K562 (cell line): ENCODE measurements around the gene INO80.

Source experiments
- CTCF ChIP-seq, 3 experiments: IDR thresholded peaks in 2 of 3; conservative IDR thresholded peaks in 1 of 3; 2 replicates each; pipeline ENCODE4 v1.5.1; 2011 to 2012; ENCODE audit warnings: low read length in 3 of 3, mild to moderate bottlenecking in 3 of 3, control low read depth in 2 of 3, improper control_type of control experiment in 1 of 3, inconsistent platforms in 1 of 3, low read depth in 1 of 3, mixed read lengths in 1 of 3, moderate library complexity in 1 of 3; ENCODE audit not compliant: insufficient read depth in 2 of 3
- HCFC1 ChIP-seq: IDR thresholded peaks from 2 replicates; pipeline ENCODE4 v1.6.1; 2012; ENCODE audit warnings: low read depth, low read length, improper control_type of control experiment
- POLR2AphosphoS2 ChIP-seq: IDR thresholded peaks from 2 replicates; pipeline ENCODE4 v1.6.1; 2012; ENCODE audit warnings: low read length, improper control_type of control experiment
- SAFB2 ChIP-seq: fragments of 200-400 bp; formaldehyde crosslinking; IDR thresholded peaks from 2 replicates; pipeline ENCODE4 v1.6.1; 2018; ENCODE audit warnings: borderline replicate concordance, low read length, low read depth, moderate library complexity; ENCODE audit not compliant: severe bottlenecking
- SMC3 ChIP-seq: conservative IDR thresholded peaks from 2 replicates; pipeline ENCODE4 v1.6.1; 2011; ENCODE audit warnings: low read depth, low read length, improper control_type of control experiment; ENCODE audit not compliant: insufficient read depth
- TF ChIP-seq, protein P1 (sequence below): fragments of 450-650 bp; IDR thresholded peaks from 2 replicates; pipeline ENCODE4 v1.6.1; 2016; ENCODE audit warnings: missing biosample characterization, missing genetic modification characterization
- TF ChIP-seq, protein P2 (sequence below): sonication (generic); formaldehyde crosslinking; IDR thresholded peaks from 2 replicates; pipeline ENCODE4 v1.9.0; 2022; ENCODE audit warnings: mild to moderate bottlenecking, missing genetic modification reagents

DNA sequence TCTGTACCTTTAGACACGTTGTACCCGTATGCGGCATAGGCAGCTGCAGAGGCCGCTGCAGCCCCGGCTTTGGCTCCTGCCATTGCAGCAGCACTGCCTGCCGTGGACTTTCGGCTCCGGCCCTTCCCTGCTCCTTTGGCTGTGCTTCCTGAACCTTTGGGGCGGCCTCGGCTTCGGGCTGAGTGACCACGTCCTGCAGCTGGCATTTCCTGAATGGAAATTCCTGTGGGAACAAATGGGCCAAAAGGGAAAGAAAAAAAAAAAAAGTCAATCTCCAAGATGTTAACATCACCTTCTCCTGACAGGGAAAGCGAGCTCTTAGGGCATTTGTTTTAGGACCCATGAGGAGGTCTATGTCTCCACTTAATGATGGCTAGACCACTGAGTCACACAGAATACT, 133.2 kb downstream of the INO80 start:
- TF ChIP-seq POLR2AphosphoS2 (no peak), HCFC1 (no peak), CTCF (IDR thresholded peaks at IDR 0.05 in 2 of 3, conservative IDR thresholded peaks at IDR 0.05 in 1 of 3; ENCODE audit: insufficient read depth in 2 of 3, low read depth in 1 of 3, low read length in 3 of 3) (no peak), SAFB2 (no peak), SMC3 (no peak)
- TF ChIP-seq, protein P1, sequence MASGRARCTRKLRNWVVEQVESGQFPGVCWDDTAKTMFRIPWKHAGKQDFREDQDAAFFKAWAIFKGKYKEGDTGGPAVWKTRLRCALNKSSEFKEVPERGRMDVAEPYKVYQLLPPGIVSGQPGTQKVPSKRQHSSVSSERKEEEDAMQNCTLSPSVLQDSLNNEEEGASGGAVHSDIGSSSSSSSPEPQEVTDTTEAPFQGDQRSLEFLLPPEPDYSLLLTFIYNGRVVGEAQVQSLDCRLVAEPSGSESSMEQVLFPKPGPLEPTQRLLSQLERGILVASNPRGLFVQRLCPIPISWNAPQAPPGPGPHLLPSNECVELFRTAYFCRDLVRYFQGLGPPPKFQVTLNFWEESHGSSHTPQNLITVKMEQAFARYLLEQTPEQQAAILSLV (tag), result no peak
- TF ChIP-seq, protein P2, sequence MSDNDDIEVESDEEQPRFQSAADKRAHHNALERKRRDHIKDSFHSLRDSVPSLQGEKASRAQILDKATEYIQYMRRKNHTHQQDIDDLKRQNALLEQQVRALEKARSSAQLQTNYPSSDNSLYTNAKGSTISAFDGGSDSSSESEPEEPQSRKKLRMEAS (CRISPR knock-in tag), result no peak
